K562 (cell line): Measurements from ENCODE around the gene FAM3C. TPM values are rescaled to one million over a fixed set of nuclear protein-coding genes. Genes with fewer than 3 reads are reported as not detected.

Experiments used
- AFF4 ChIP-seq: sonication (generic); formaldehyde crosslinking; IDR thresholded peaks from 2 replicates; pipeline ENCODE4 v1.8.0; 2023; ENCODE audit warnings: mild to moderate bottlenecking, missing genetic modification reagents
- BCLAF1 ChIP-seq, 2 experiments: fragments of 450-650 bp in 1 of 2; IDR thresholded peaks; 2 replicates each; pipeline ENCODE4 v1.6.1; 2011 to 2017; ENCODE audit warnings: low read depth in 2 of 2, antibody characterized with exemption in 1 of 2, borderline replicate concordance in 1 of 2, low read length in 1 of 2, mild to moderate bottlenecking in 1 of 2, mixed read lengths in 1 of 2; ENCODE audit not compliant: control insufficient read depth in 1 of 2
- HDAC6 ChIP-seq: IDR thresholded peaks from 2 replicates; pipeline ENCODE4 v1.6.1; 2012; ENCODE audit warnings: low read depth, mild to moderate bottlenecking, control low read depth, inconsistent platforms, low read length, moderate library complexity
- HDAC8 ChIP-seq: fragments of 450-650 bp; IDR thresholded peaks from 2 replicates; pipeline ENCODE4 v1.6.1; 2016; ENCODE audit warnings: mild to moderate bottlenecking, missing genetic modification characterization, moderate library complexity, missing compliant biosample characterization
- KLF1 ChIP-seq: fragments of 450-650 bp; IDR thresholded peaks from 2 replicates; pipeline ENCODE4 v1.6.1; 2016; ENCODE audit warnings: missing genetic modification characterization, missing compliant biosample characterization
- MAFK ChIP-seq: IDR thresholded peaks from 2 replicates; pipeline ENCODE4 v1.6.1; 2011; ENCODE audit warnings: low read length, improper control_type of control experiment
- SREBF2 ChIP-seq: sonication (generic); formaldehyde crosslinking; IDR thresholded peaks from 2 replicates; pipeline ENCODE4 v1.4.0; 2020; ENCODE audit warnings: mild to moderate bottlenecking, missing genetic modification reagents
- ZBTB33 ChIP-seq: sonication (generic); formaldehyde crosslinking; IDR thresholded peaks from 2 replicates; pipeline ENCODE4 v1.8.1; 2023; ENCODE audit warnings: mild to moderate bottlenecking, missing genetic modification reagents
- ZNF695 ChIP-seq: fragments of 450-650 bp; formaldehyde crosslinking; IDR thresholded peaks from 2 replicates; pipeline ENCODE4 v1.4.0; 2020; ENCODE audit warnings: mild to moderate bottlenecking, moderate library complexity
- polyA plus RNA-seq, 8 experiments: library from polyadenylated mRNA; depleted of rRNA in 4 of 8; stranded (reverse) in 5 of 8; unstranded in 3 of 8; fragments of >200 nt; fragmentation: Nextera tagmentation in 2 of 8; fragmentation: Illumina TruSeq in 1 of 8; extraction: Ambion mirVana in 2 of 8; extraction: Trizol in 1 of 8; gene quantifications; 2 replicates each; pipeline versions ENCODE4 v1.2.1 to v1.2.3, GENCODE V29; 2011 to 2014; ENCODE audit warnings: inconsistent platforms in 1 of 8, missing spikeins in 1 of 8
- total RNA-seq, 7 experiments: library from RNA; depleted of rRNA in 6 of 7; stranded (reverse); fragments of >200 nt in 6 of 7; fragmentation: Illumina TruSeq in 2 of 7; extraction: Trizol in 2 of 7; gene quantifications; 2 replicates each; pipeline versions ENCODE4 v1.2.1 to v1.2.3, GENCODE V29; 2011 to 2021; ENCODE audit warnings: low replicate concordance in 1 of 7
- TF ChIP-seq, protein P1 (sequence below): fragments of 450-650 bp; IDR thresholded peaks from one replicate; pipeline ENCODE4 v1.6.1; 2018; ENCODE audit warnings: mild to moderate bottlenecking, moderate library complexity; ENCODE audit not compliant: partially characterized antibody
- TF ChIP-seq, protein P2 (sequence below): fragments of 250-450 bp; sonication (Bioruptor Pico); IDR thresholded peaks from 2 replicates; pipeline ENCODE4 v1.9.0; 2021; ENCODE audit warnings: mild to moderate bottlenecking

FAM3C gene
- total and polyA plus RNA-seq, 9 of the 15 experiments (the other 6 are each of a cell fraction or from before 2014, with no cell fraction given): 10.6 to 42.6 (median 30.0) TPM

GRCh38 chr7:121337398-121337797, 58.7 kb downstream of the FAM3C start (continued):
- TF ChIP-seq, protein P1, sequence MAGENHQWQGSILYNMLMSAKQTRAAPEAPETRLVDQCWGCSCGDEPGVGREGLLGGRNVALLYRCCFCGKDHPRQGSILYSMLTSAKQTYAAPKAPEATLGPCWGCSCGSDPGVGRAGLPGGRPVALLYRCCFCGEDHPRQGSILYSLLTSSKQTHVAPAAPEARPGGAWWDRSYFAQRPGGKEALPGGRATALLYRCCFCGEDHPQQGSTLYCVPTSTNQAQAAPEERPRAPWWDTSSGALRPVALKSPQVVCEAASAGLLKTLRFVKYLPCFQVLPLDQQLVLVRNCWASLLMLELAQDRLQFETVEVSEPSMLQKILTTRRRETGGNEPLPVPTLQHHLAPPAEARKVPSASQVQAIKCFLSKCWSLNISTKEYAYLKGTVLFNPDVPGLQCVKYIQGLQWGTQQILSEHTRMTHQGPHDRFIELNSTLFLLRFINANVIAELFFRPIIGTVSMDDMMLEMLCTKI: no peak
- no peak for TF ChIP-seq KLF1 (tag)
- TF ChIP-seq, protein P2, sequence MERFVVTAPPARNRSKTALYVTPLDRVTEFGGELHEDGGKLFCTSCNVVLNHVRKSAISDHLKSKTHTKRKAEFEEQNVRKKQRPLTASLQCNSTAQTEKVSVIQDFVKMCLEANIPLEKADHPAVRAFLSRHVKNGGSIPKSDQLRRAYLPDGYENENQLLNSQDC (CRISPR knock-in tag): no peak
- no peak for TF ChIP-seq SREBF2 (CRISPR knock-in tag)
- TF ChIP-seq ZBTB33 (CRISPR knock-in tag): no peak
- no peak for TF ChIP-seq AFF4
- TF ChIP-seq BCLAF1 (IDR thresholded peaks at IDR 0.05; ENCODE audit: borderline replicate concordance in 1 of 2, control insufficient read depth in 1 of 2, low read depth in 2 of 2, low read length in 1 of 2): no peak
- no peak for TF ChIP-seq HDAC8 (tag)
- no peak for TF ChIP-seq ZNF695
- TF ChIP-seq HDAC6: no peak
- TF ChIP-seq MAFK: no peak
